Tibial nerve (tissue), 3 donors: ENCODE measurements around the gene NCR2.

ENCODE experiments used
- POLR2A ChIP-seq, 2 donors: fragments of 450-650 bp; IDR thresholded peaks; one replicate each; pipeline ENCODE4 v1.6.1; 2017; ENCODE audit warnings: antibody characterized with exemption in 2 of 2, mild to moderate bottlenecking in 2 of 2, moderate library complexity in 2 of 2
- TF ChIP-seq, protein P1 (sequence below), 5 experiments: fragments of 200-600 bp in 3 of 5; fragments of 450-650 bp in 2 of 5; sonication (generic) in 3 of 5; IDR thresholded peaks; one replicate each; pipeline ENCODE4 v1.5.1; 2016 to 2019; ENCODE audit warnings: antibody characterized with exemption in 5 of 5, mild to moderate bottlenecking in 3 of 5, moderate library complexity in 2 of 5

DNA sequence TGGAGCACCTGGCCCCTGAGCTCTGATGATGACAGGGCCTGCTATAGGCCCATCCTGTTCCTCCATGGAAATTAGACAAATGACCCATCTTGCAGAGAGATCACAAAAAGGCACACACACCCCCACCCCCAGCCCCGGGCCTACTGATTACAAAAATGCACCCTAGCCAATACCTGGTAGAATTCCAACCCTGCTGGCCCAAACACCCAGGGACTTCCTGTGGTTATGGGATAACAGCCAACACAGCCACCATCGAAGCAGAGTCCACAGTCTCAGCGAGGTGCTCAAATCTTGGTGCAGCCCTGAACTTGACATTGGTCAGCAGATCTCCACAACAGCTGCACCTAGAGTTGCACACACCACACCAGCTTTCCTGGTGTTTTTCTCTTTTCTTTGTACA, 17.0 kb downstream of the NCR2 start:
- no peak for TF ChIP-seq POLR2A (IDR thresholded peaks at IDR 0.05)
- TF ChIP-seq, protein P1, sequence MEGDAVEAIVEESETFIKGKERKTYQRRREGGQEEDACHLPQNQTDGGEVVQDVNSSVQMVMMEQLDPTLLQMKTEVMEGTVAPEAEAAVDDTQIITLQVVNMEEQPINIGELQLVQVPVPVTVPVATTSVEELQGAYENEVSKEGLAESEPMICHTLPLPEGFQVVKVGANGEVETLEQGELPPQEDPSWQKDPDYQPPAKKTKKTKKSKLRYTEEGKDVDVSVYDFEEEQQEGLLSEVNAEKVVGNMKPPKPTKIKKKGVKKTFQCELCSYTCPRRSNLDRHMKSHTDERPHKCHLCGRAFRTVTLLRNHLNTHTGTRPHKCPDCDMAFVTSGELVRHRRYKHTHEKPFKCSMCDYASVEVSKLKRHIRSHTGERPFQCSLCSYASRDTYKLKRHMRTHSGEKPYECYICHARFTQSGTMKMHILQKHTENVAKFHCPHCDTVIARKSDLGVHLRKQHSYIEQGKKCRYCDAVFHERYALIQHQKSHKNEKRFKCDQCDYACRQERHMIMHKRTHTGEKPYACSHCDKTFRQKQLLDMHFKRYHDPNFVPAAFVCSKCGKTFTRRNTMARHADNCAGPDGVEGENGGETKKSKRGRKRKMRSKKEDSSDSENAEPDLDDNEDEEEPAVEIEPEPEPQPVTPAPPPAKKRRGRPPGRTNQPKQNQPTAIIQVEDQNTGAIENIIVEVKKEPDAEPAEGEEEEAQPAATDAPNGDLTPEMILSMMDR (IDR thresholded peaks at IDR 0.05) = no peak
